Activated CD4-positive, alpha-beta T cell treated with anti-CD3 and anti-CD28 coated beads, Interleukin-2, amount 10 ng/mL, durations not matched to agents 7 days and 5 days (primary cell): ENCODE data around the gene MAPK8IP2. TPM values are rescaled to one million over a fixed set of nuclear protein-coding genes. Genes with fewer than 3 reads are reported as not detected.

Source experiments
- CTCF ChIA-PET: fragments of 350-600 bp; sonication (Branson Sonifier 250); formaldehyde crosslinking; loops from one replicate; lab custom pipeline; 2021; ENCODE audit warnings: antibody characterized with exemption; lab: Charles Lee
- POLR2A ChIA-PET: fragments of 350-600 bp; sonication (Branson Sonifier 250); formaldehyde crosslinking; loops from one replicate; lab custom pipeline; 2021; ENCODE audit warnings: antibody characterized with exemption; lab: Charles Lee
- DNase-seq: peaks from one replicate; pipeline ENCODE4 v3.0.0-alpha.2; 2020
- H3K27ac Mint-ChIP-seq: one replicate; pipeline ENCODE4 v1.8.0; 2021; ENCODE audit warnings: mild to moderate bottlenecking, moderate library complexity, mixed read lengths
- H3K27me3 Mint-ChIP-seq: one replicate; pipeline ENCODE4 v1.8.0; 2021; ENCODE audit warnings: mixed read lengths
- H3K36me3 Mint-ChIP-seq: one replicate; pipeline ENCODE4 v1.8.0; 2021; ENCODE audit warnings: low read depth, mixed read lengths
- H3K4me1 Mint-ChIP-seq: one replicate; pipeline ENCODE4 v1.8.0; 2021; ENCODE audit warnings: mixed read lengths
- H3K4me3 Mint-ChIP-seq: one replicate; pipeline ENCODE4 v1.8.0; 2021; ENCODE audit warnings: mild to moderate bottlenecking, moderate library complexity, mixed read lengths
- H3K9me3 Mint-ChIP-seq: one replicate; pipeline ENCODE4 v1.8.0; 2021; ENCODE audit warnings: mixed read lengths
- total RNA-seq, 2 experiments: library from RNA; stranded (reverse); gene quantifications; one replicate each; pipeline ENCODE4 v1.2.3, GENCODE V29; 2021

Gene MAPK8IP2
- total RNA-seq, 2 experiments from 2014 or later: 0.29 to 0.37 TPM

GRCh38 chr22:50577697-50577986 is 23.0 kb upstream of the MAPK8IP2 start:
- H3K4me1 Mint-ChIP-seq: peaks cover 30% of the 10 kb centered on the region
- peaks cover 33% of the 10 kb centered on the region for H3K36me3 Mint-ChIP-seq
- ChIA-PET POLR2A (no interaction called here), CTCF (interaction anchor here (1.6 to 3.0 kb wide), 4 partner anchors 12 to 52 kb away, joined by 5 to 16 read pairs (median 6); partner anchors contain the start of genes SCO2 and SYCE3)
- H3K27me3 Mint-ChIP-seq: no peaks in the 10 kb centered on the region
- no peaks in the 10 kb centered on the region for H3K9me3 Mint-ChIP-seq
- peak overlapping the region; percentile 16 for H3K4me3 Mint-ChIP-seq
- no peak for DNase-seq
- peak overlapping the region; percentile 31 for H3K27ac Mint-ChIP-seq

GRCh38 chr22:50577987-50578775 is 22.4 kb upstream of the MAPK8IP2 start, which contains the start of gene CPT1B:
TSS of gene CPT1B (minus strand) at chr22:50578427. CDS start at chr22:50577915, 512 bp downstream.
- H3K27me3 Mint-ChIP-seq: no peaks in the 10 kb centered on the region
- no peak for DNase-seq
- H3K4me1 Mint-ChIP-seq: peaks cover 30% of the 10 kb centered on the region
- peaks cover 32% of the 10 kb centered on the region for H3K36me3 Mint-ChIP-seq
- H3K4me3 Mint-ChIP-seq: peak within 1 kb of the TSS; percentile 16
- CTCF ChIA-PET: interaction anchor here (1.2 to 3.0 kb wide), 5 partner anchors 12 to 53 kb away, joined by 4 to 16 read pairs (median 6); partner anchors contain the start of genes SCO2 and SYCE3
- POLR2A ChIA-PET: no interaction called here
- no peaks in the 10 kb centered on the region for H3K9me3 Mint-ChIP-seq
- peak within 1 kb of the TSS; percentile 31 for H3K27ac Mint-ChIP-seq

GRCh38 chr22:50578776-50579310 is 21.8 kb upstream of the MAPK8IP2 start:
- DNase-seq: no peak
- Mint-ChIP-seq H3K27me3 (no peaks in the 10 kb centered on the region), H3K27ac (no peak overlapping the region), H3K4me1 (peaks cover 37% of the 10 kb centered on the region), H3K4me3 (no peak overlapping the region), H3K36me3 (peaks cover 32% of the 10 kb centered on the region), H3K9me3 (no peaks in the 10 kb centered on the region)
- CTCF ChIA-PET: interaction anchor here (1.2 to 3.0 kb wide), 3 partner anchors 14 to 53 kb away, joined by 4 to 16 read pairs (median 6); partner anchors contain the start of genes SCO2 and SYCE3
- POLR2A ChIA-PET: no interaction called here

- no peak overlapping the region for H3K4me3 Mint-ChIP-seq
- ChIA-PET CTCF (interaction anchor here (2.1 kb wide), 1 partner anchor 54 kb away, joined by 6 read pairs; the partner anchor contains the start of gene SCO2), POLR2A (no interaction called here)
- H3K9me3 Mint-ChIP-seq: no peaks in the 10 kb centered on the region
- peak overlapping the region; percentile 34 for H3K27ac Mint-ChIP-seq
- peaks cover 37% of the 10 kb centered on the region for H3K4me1 Mint-ChIP-seq
- no peak for DNase-seq
- H3K36me3 Mint-ChIP-seq: peaks cover 29% of the 10 kb centered on the region
- no peaks in the 10 kb centered on the region for H3K27me3 Mint-ChIP-seq
These were observed 20.8 kb upstream of the MAPK8IP2 start for GRCh38 chr22:50579752-50580151.

- H3K4me1 Mint-ChIP-seq: peaks cover 35% of the 10 kb centered on the region
- H3K27ac Mint-ChIP-seq: peak overlapping the region; percentile 92
- ChIA-PET POLR2A (interaction anchor here (0.7 kb wide), 1 partner anchor 55 kb away, joined by 6 read pairs; no protein-coding TSS in a partner anchor), CTCF (interaction anchor here (0.6 to 2.9 kb wide), 9 partner anchors 9 to 305 kb away, joined by 3 to 17 read pairs (median 3); partner anchors contain the start of genes KLHDC7B, SCO2 and SYCE3)
- H3K27me3 Mint-ChIP-seq: no peaks in the 10 kb centered on the region
- peak overlapping the region; percentile 88 for H3K4me3 Mint-ChIP-seq
- H3K36me3 Mint-ChIP-seq: peaks cover 24% of the 10 kb centered on the region
- no peak for DNase-seq
- H3K9me3 Mint-ChIP-seq: no peaks in the 10 kb centered on the region
These were observed 19.3 kb upstream of the MAPK8IP2 start for GRCh38 chr22:50581031-50581949.

GRCh38 chr22:50581950-50582492 is 18.6 kb upstream of the MAPK8IP2 start:
- H3K36me3 Mint-ChIP-seq: peaks cover 22% of the 10 kb centered on the region
- peak overlapping the region; percentile 88 for H3K4me3 Mint-ChIP-seq
- H3K27me3 Mint-ChIP-seq: no peaks in the 10 kb centered on the region
- peaks cover 35% of the 10 kb centered on the region for H3K4me1 Mint-ChIP-seq
- POLR2A ChIA-PET: interaction anchor here (0.7 to 1.6 kb wide), 2 partner anchors 56 kb away, joined by 5 to 6 read pairs; no protein-coding TSS in a partner anchor
- H3K9me3 Mint-ChIP-seq: no peaks in the 10 kb centered on the region
- CTCF ChIA-PET: interaction anchor here (1.0 to 2.9 kb wide), 6 partner anchors 9 to 57 kb away, joined by 3 to 17 read pairs (median 6); partner anchors contain the start of genes KLHDC7B, SCO2 and SYCE3
- DNase-seq: peak; percentile 37
- H3K27ac Mint-ChIP-seq: peak overlapping the region; percentile 98

- H3K4me3 Mint-ChIP-seq: peak within 1 kb of the TSS; percentile 88
- ChIA-PET POLR2A (interaction anchor here (0.6 to 1.6 kb wide), 2 partner anchors 17 to 57 kb away, joined by 3 to 5 read pairs; no protein-coding TSS in a partner anchor), CTCF (interaction anchor here (1.6 to 2.9 kb wide), 4 partner anchors 10 to 58 kb away, joined by 5 to 17 read pairs (median 7); partner anchors contain the start of genes SCO2 and SYCE3)
- no peaks in the 10 kb centered on the region for H3K27me3 Mint-ChIP-seq
- peak within 1 kb of the TSS; percentile 98 for H3K27ac Mint-ChIP-seq
- peak; percentile 99 for DNase-seq
- H3K36me3 Mint-ChIP-seq: peaks cover 16% of the 10 kb centered on the region
- H3K4me1 Mint-ChIP-seq: peaks cover 31% of the 10 kb centered on the region
- no peaks in the 10 kb centered on the region for H3K9me3 Mint-ChIP-seq
These were observed 17.9 kb upstream of the MAPK8IP2 start, which contains the start of gene CHKB for GRCh38 chr22:50582493-50583293. TSS of gene CHKB (minus strand) at chr22:50582849. CDS start at chr22:50582781, 68 bp downstream.

- no peaks in the 10 kb centered on the region for H3K27me3 Mint-ChIP-seq
These were observed 17.2 kb upstream of the MAPK8IP2 start for GRCh38 chr22:50583294-50583861.

GRCh38 chr22:50584106-50585096 is 16.2 kb upstream of the MAPK8IP2 start:
- Mint-ChIP-seq H3K4me1 (peaks cover 25% of the 10 kb centered on the region), H3K4me3 (peak overlapping the region; percentile 88), H3K36me3 (peaks cover 15% of the 10 kb centered on the region), H3K9me3 (no peaks in the 10 kb centered on the region), H3K27me3 (no peaks in the 10 kb centered on the region), H3K27ac (no peak overlapping the region)
- POLR2A ChIA-PET: no interaction called here
- CTCF ChIA-PET: interaction anchor here (0.6 to 1.0 kb wide), 2 partner anchors 22 to 58 kb away, joined by 3 read pairs; partner anchors contain the start of gene SYCE3
- DNase-seq: no peak

More at GRCh38 chr22:50583294-50583861, 17.2 kb upstream of the MAPK8IP2 start:
- no peak for DNase-seq
- Mint-ChIP-seq H3K36me3 (peaks cover 16% of the 10 kb centered on the region), H3K4me3 (peak overlapping the region; percentile 88), H3K4me1 (peaks cover 31% of the 10 kb centered on the region), H3K9me3 (no peaks in the 10 kb centered on the region), H3K27ac (peak overlapping the region; percentile 87)
- ChIA-PET POLR2A (interaction anchor here (0.6 to 1.6 kb wide), 2 partner anchors 18 to 57 kb away, joined by 3 to 5 read pairs; no protein-coding TSS in a partner anchor), CTCF (no interaction called here)

- ChIA-PET POLR2A (no interaction called here), CTCF (interaction anchor here (0.6 to 1.0 kb wide), 2 partner anchors 22 to 59 kb away, joined by 3 read pairs; partner anchors contain the start of gene SYCE3)
- peaks cover 7% of the 10 kb centered on the region for H3K36me3 Mint-ChIP-seq
- H3K9me3 Mint-ChIP-seq: no peaks in the 10 kb centered on the region
- no peak overlapping the region for H3K27ac Mint-ChIP-seq
- no peak overlapping the region for H3K4me3 Mint-ChIP-seq
- H3K27me3 Mint-ChIP-seq: peaks cover 1% of the 10 kb centered on the region
- peaks cover 17% of the 10 kb centered on the region for H3K4me1 Mint-ChIP-seq
- no peak for DNase-seq
These were observed 15.4 kb upstream of the MAPK8IP2 start for GRCh38 chr22:50585238-50585637.
